NCI-H524 treated with DMSO at 0.1 percent for 48 hours (cell line): Measurements from ENCODE around the gene C1orf74.

ENCODE experiments used
- DNase-seq: peaks from one replicate; lab custom pipeline; 2025; lab: John Stamatoyannopoulos, UW

C1orf74 gene

DNA sequence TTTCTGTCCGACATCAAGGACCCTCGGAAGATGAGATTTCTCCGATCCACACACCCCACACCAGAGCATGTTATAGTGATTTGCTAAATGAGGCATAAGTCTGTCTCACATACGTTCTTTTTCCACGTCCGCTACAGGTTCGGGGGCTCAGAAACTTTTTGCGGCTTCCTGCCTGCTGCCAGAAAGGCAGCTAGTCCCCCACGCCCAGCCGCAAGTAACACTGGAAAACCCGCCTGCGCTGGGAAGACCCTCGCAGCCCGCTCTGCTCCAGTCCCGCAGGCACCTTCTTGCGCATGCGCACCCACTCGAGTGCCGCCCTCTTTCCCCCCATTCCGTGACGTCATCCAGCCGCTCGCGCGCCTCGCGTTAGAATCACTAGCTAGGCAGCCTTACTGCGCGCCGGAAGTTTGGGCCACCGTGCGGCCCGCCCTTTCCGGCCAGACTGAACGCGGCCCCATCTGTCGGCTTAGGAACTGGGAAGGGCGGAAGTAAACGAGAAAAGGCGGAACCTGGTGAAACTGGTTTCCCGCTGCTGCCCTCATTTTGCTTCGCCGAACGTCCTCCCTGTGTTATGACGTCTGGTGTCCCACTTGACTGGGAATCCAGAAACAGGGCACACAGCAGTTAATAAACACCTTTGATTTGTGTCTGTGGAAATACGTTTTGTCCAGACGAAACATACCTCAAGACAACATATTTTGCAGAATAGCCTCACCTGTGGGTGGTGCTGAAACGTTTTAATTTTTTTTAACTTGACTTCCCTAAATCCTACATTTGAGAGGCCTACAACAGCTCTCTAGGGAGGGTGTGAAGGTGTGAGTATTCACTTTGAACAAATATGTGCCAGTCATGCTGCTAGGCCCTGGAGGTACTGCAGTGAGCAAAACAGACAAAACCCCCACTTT is at the start of gene C1orf74:
Gene C1orf74 (minus strand): TSS at position 295 of the 905 bp plus-strand sequence. CDS start 925 bp downstream, outside the sequence.
- DNase-seq: peak; percentile 85

- DNase-seq: no peak
These were observed 47.3 kb upstream of the C1orf74 start for GRCh38 chr1:209831615-209832014.

GRCh38 chr1:209830722-209831121 is 46.4 kb upstream of the C1orf74 start:
- no peak for DNase-seq

GRCh38 chr1:209829716-209830115 is 45.4 kb upstream of the C1orf74 start:
- DNase-seq: no peak

GRCh38 chr1:209827384-209828262 is 43.3 kb upstream of the C1orf74 start, which contains the start of gene UTP25:
Gene UTP25 (plus strand): TSS chr1:209827972. CDS start chr1:209828064, 92 bp downstream.
- peak; percentile 65 for DNase-seq

DNA sequence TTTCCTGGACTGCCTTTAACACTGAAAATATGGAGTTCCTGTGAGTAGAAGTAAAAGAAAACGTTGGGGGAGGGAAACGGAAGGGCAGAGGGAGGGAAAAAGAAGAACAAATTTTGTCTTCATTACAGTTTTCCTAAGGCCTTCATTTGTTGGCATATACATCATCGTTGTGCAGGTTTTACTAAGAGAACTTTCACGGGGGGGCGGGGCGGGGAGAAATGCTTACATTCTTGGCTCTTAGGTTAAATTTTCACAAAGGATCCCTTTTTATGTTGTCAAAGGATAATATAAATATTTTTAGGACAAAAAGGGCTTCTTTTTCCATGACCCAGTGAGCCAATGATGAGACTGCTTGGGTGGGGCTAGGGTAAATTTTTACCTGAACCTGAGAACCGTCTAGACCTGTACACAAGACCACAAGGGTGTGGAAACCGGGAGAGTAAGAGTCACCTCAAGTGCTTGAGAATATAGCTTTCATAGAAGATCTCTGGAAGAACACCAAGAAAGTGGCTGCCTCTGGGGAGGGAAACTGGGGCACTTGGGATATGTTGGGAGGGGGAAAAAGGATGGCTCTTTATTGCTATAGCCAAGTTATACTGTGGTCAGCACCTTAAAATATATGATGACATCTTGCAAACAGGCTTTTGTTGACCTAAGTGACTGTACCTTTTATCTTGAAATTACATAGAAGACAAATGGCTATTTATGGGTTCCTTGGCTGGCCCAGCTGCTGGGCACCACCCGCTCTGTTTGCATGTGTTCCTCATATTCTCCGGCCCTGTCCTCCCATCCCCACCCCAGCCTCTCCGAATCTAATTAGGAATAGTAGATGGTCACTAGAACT is 41.5 kb upstream of the C1orf74 start:
- DNase-seq: no peak

DNA sequence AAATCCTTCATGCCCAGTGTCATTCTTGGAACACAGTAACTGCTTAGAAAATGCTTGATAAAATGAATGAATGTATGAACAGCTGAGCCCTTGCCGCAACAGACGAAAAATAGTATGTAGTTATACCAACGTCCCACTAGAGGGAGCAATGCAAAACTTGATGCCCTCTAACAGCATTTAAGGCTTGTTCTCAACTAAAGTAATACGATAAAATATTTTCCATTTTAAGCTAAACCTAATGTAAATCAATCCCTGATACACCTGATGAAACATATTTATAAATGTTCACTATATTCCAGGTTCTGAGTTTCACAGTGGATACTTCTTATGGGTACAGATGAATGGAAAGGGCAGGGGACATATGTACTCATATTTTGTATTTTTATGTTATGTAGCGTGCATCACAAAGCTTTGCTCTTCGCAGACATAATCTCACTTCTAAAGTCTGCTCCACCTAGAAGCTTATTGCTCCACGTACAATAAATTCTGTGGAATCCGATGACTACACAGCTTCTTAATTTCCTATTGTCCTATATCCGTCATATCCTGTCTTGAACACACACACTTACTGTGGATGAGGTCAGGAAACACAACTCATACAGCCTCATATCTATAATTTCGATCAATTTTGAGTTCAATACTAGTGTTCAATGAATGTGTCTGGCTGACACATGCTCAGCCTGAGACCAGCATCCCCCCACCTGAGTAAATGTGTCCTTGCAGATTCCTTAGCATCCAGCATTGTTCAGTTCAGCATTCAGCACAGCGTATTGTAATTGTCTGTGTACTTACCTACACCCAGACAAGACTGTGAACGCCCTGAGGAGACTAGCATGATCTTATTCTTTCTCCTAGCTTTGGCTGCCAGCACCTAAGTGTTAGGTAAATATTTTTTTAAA is 39.0 kb upstream of the C1orf74 start:
- no peak for DNase-seq

- DNase-seq: no peak
These were observed 38.3 kb upstream of the C1orf74 start for GRCh38 chr1:209822706-209823105.

- no peak for DNase-seq
These were observed 36.6 kb upstream of the C1orf74 start for GRCh38 chr1:209820986-209821385.

DNA sequence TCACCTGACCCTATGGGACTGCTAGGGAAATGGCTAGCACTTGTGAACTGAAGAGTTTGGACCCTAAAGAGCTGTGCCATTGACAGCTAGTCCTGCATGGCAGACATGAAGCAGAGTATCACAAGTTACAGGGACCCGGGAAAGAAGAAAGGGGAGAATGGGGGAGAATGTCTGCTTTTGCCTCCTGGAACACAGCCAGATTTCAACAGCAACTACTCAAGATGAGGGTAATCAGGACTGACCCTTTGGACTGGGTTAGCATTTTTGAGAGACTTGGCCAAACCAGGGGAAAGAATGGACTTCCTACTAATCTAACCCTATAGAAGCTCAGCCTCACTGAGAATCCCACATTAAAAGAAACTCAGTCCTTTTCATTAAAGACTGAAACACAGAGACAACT is 34.7 kb upstream of the C1orf74 start:
- DNase-seq: no peak

GRCh38 chr1:209817691-209818090 is 33.3 kb upstream of the C1orf74 start:
- no peak for DNase-seq

- no peak for DNase-seq
These were observed 32.6 kb upstream of the C1orf74 start for GRCh38 chr1:209816923-209817322.

DNA sequence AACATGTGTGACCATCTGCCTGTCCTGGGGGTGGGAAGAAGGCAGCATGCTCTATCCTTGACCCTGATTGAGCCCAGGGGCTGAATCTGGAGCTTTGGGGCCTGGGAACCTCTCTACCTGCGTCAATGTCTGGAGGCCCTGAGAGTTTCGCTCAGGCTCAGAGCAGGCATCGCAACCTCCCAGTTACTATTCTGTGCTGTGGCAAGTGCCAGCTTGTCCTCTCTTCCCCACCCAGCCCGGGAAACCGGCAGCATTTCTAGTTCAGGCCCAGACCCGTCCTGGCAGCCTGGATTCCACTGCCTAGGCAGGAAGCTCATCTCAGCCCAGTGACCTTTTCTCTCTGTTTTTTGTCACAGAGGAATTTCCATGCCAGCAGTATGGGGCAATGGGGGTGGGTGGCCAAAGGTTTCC is 31.6 kb upstream of the C1orf74 start:
- DNase-seq: no peak

DNA sequence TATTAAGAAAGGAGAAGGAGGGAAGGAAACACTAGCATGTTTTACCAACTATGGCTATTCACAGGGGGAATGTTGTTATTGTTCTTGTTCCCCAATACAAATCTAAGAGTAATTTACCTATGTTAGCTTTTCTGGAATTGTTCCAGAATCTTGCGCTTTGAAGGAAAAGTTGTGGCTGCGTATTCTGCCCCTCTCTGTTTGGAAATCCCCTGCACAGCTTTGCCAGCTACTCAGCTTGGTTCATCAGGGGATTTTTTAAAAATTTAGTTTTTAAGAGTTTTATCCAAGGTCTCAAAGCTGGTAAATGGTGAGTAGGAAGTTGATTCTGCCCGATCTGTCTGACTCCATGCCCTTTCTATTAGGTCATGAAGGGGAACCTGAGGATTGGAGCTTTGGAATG is 31.1 kb upstream of the C1orf74 start:
- DNase-seq: no peak

DNA sequence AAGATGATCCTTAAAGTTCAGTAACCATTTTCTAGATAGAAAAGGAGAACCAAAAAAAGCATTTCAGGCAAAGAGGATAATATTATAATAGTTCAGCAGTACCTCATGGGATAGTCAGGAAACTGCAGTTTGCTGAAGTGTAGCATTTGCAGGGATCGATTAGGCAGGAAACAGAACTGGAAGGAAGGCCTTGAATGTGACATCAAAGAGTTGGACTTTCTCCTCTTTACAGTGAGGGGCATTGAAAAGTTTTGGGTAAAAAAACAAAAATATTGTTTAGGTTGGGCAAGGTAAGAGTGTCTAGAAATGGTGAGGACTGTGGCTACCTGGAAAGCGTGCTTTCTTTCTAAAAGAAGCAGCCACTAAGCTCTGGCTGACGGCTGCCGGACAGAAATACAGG is 29.5 kb upstream of the C1orf74 start:
- no peak for DNase-seq

- DNase-seq: no peak
These were observed 26.4 kb upstream of the C1orf74 start for GRCh38 chr1:209810783-209811182.

GRCh38 chr1:209809611-209810010 is 25.3 kb upstream of the C1orf74 start:
- DNase-seq: no peak

- no peak for DNase-seq
These were observed 23.8 kb upstream of the C1orf74 start for GRCh38 chr1:209808059-209808581.

DNA sequence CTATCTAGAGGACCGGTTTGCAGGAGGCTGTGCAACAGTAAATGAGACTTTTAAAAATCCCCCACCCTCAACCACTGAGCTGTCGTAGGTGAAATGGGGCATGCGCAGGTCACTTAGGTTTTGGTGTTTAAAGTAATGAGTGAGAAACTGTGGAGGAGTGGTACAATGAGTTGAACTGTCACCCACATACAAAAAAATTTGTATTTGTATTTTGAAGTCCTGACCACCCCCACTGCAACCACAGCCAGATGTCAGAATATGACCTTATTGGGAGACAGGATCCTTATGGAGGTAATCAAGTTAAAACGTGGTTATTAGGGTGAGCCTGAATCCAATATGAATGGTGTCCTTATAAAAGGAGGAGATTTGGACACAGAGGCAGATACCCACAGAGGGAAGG is 23.1 kb upstream of the C1orf74 start:
- DNase-seq: no peak
